ENCODE data around the gene CLK1.

- TF ChIP-seq YY1 (IDR thresholded peaks at IDR 0.05; ENCODE audit: low read depth) (no peak), NFIC (IDR thresholded peaks at IDR 0.05) (no peak), RAD21 (IDR thresholded peaks at IDR 0.05; ENCODE audit: low read depth) (no peak), TEAD4 (IDR thresholded peaks at IDR 0.05) (no peak), EP300 (IDR thresholded peaks at IDR 0.05; ENCODE audit: borderline replicate concordance) (no peak)
These were observed 19.3 kb downstream of the CLK1 start for GRCh38 chr2:200845194-200845593.

Data from Ishikawa (cell line).